ENCODE data around the gene BRSK2.
"Not testable (repeated sequence)": the region's sequence is repeated elsewhere in the genome, so short reads cannot be mapped to it uniquely, and the experiment has no call there.

BRSK2 gene

DNA sequence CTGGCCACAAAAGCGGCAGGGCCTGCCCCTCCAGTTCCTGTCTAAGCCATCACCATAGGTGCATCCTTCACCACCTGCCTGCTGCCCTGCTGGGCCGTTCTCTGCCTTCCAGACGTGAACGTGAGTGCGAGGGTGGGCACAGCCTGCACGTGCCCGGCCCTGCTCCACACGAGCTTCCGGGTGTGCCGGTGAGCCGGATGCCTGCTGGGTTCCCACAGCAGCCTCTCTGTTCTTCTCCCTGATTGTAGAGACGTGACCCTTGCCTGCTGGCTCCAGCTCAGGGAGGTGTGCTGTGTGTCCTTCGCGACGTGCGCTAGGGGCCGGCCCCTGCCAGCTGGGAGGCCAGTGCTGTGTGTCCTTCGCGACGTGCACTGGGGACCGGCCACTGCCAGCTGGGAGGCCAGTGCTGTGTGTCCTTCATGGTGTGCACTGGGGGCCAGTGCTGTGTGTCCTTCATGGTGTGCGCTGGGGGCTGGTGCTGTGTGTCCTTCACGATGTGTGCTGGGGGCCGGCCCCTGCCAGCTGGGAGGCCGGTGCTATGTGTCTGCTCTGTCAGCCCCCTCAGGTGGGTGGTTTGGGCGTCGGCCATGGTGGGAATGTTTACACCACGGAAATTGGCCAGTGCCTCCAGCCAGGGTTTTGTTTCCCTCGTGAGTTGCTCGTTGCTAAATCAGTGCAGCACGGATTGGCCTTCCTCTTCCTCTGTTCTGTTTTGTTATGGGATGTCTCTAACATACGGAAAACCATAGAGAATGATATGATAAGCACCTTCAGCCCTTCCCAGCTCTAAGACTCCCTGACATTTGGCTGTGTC, 35.4 kb upstream of the BRSK2 start:
- CTCF ChIA-PET, result no interaction called here
- POLR2A ChIA-PET, result no interaction called here
- TF ChIP-seq ZNF384 (IDR thresholded peaks at IDR 0.05), result no peak
- DNase-seq (ENCODE audit: extremely low spot score), result no peak

- DNase-seq (ENCODE audit: extremely low spot score), result no peak
- POLR2A ChIA-PET, result no interaction called here
- TF ChIP-seq BHLHE40 (IDR thresholded peaks at IDR 0.05; ENCODE audit: borderline replicate concordance), result no peak
- no peak for TF ChIP-seq FOXA1 (IDR thresholded peaks at IDR 0.05)
- no peak for TF ChIP-seq ZNF384 (IDR thresholded peaks at IDR 0.05)
- TF ChIP-seq SUZ12 (IDR thresholded peaks at IDR 0.05), result no peak
- no peak for TF ChIP-seq ELF4 (IDR thresholded peaks at IDR 0.05)
- no peak for TF ChIP-seq HDGF (IDR thresholded peaks at IDR 0.05; ENCODE audit: borderline replicate concordance)
- CTCF ChIA-PET, result no interaction called here
Measured at GRCh38 chr11:1356007-1356435, 33.7 kb upstream of the BRSK2 start.

GRCh38 chr11:1356478-1356960, 33.2 kb upstream of the BRSK2 start:
- DNase-seq (ENCODE audit: extremely low spot score), result no peak
- no peak for TF ChIP-seq L3MBTL2 (conservative IDR thresholded peaks at IDR 0.05)
- no peak for TF ChIP-seq FOXA1 (IDR thresholded peaks at IDR 0.05)
- TF ChIP-seq NFRKB (IDR thresholded peaks at IDR 0.05), result no peak
- no peak for TF ChIP-seq ZNF384 (IDR thresholded peaks at IDR 0.05)
- ChIA-PET CTCF (no interaction called here), POLR2A (no interaction called here)

DNA sequence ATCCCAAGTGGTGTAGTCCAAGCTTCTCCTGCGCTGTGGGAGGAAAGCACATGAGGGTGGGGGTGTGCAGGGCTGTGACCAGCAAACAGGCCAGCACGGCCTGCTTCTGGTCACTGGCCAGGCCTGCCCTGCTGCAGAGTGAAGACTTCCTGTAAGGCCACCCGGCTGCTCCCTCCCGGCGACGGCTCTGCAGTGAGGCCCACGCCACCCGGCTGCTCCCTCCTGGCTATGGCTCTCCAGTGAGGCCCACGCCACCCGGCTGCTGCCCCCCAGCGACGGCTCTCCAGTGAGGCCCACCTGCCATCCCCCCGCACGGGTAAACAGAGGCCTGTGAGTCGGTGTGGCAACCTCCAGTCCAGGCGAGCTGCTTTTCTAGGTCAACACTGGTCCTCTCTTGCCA, 31.4 kb upstream of the BRSK2 start:
- DNase-seq (ENCODE audit: extremely low spot score), result no peak
- TF ChIP-seq ELF4 (IDR thresholded peaks at IDR 0.05) (no peak), CTBP1 (IDR thresholded peaks at IDR 0.05; ENCODE audit: borderline replicate concordance) (no peak), TARDBP (IDR thresholded peaks at IDR 0.05) (no peak), NFRKB (IDR thresholded peaks at IDR 0.05) (no peak), LEF1 (IDR thresholded peaks at IDR 0.05; ENCODE audit: borderline replicate concordance) (no peak)
- ChIA-PET POLR2A (no interaction called here), CTCF (no interaction called here)

DNA sequence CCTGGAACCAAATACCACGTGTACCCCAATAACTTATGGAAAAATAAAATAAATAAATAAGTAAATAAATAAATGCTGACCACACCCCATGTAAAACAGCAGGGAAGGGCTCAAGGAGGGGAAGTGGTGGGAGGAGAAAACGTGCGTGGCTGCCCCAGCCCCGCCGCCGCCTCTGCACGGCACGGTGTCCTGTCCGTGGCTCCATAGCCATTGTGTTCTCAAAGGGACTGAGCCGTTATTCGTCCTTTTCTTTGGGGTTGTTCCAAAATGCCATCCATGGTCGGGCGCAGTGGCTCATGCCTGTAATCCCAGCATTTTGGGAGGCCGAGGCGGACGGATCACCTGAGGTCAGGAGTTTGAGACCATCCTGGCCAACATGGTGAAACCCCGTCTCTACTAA, 30.8 kb upstream of the BRSK2 start:
- CTCF ChIA-PET; POLR2A ChIA-PET; DNase-seq (ENCODE audit: extremely low spot score): not testable (repeated sequence)

GRCh38 chr11:1359556-1359955, 30.2 kb upstream of the BRSK2 start:
- POLR2A ChIA-PET, result no interaction called here
- CTCF ChIA-PET, result no interaction called here
- TF ChIP-seq SP1 (IDR thresholded peaks at IDR 0.05) (no peak), NFRKB (IDR thresholded peaks at IDR 0.05) (no peak), TARDBP (IDR thresholded peaks at IDR 0.05) (no peak), FOXK2 (IDR thresholded peaks at IDR 0.05) (no peak), ZNF384 (IDR thresholded peaks at IDR 0.05) (no peak), BHLHE40 (IDR thresholded peaks at IDR 0.05; ENCODE audit: borderline replicate concordance) (no peak), ELF4 (IDR thresholded peaks at IDR 0.05) (no peak), LEF1 (IDR thresholded peaks at IDR 0.05; ENCODE audit: borderline replicate concordance) (no peak), ARNT (IDR thresholded peaks at IDR 0.05) (no peak), HDGF (IDR thresholded peaks at IDR 0.05; ENCODE audit: borderline replicate concordance) (no peak), PKNOX1 (IDR thresholded peaks at IDR 0.05) (no peak), FOXM1 (IDR thresholded peaks at IDR 0.05; ENCODE audit: borderline replicate concordance) (no peak), CTBP1 (IDR thresholded peaks at IDR 0.05; ENCODE audit: borderline replicate concordance) (no peak), FOXA1 (IDR thresholded peaks at IDR 0.05) (no peak), L3MBTL2 (conservative IDR thresholded peaks at IDR 0.05) (no peak)
- no peak for DNase-seq (ENCODE audit: extremely low spot score)

DNA sequence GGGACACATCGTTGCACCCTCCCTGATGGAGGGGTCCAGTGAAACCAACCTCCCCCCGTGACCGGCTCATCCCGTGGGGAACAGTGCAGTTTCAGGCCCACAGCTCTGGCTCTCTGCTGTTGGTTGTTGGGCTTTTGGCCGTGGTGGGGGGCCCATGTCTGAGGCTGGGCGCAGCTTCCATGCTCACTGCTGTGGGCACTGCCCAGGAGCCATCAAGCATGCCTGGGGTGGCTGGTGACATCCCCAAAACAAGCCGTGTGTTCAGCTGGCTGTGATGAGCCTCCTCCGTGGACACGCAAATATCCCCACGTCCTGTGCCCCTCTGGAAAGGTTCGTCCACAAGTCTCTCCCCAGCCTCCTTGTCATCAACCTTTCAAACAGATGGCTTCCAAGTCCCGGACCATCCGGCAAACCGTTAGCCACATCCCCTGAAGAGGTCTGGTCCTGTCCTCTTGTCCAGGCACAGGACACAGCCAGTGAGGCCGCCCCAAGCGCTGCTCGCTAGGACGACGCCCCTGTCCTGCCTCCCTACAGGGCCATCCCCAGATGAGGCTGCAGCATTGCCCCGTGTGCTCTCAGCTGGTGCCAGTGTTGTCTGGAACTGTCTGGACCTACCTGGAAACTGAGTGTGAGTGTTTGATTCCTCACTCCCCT, 29.4 kb upstream of the BRSK2 start:
- ChIA-PET POLR2A (no interaction called here), CTCF (no interaction called here)
- TF ChIP-seq ARNT (IDR thresholded peaks at IDR 0.05) (no peak), NFRKB (IDR thresholded peaks at IDR 0.05) (no peak), FOXA1 (IDR thresholded peaks at IDR 0.05) (no peak), BHLHE40 (IDR thresholded peaks at IDR 0.05; ENCODE audit: borderline replicate concordance) (no peak), L3MBTL2 (conservative IDR thresholded peaks at IDR 0.05) (no peak), SP1 (IDR thresholded peaks at IDR 0.05) (no peak), ZNF384 (IDR thresholded peaks at IDR 0.05) (no peak), FOXM1 (IDR thresholded peaks at IDR 0.05; ENCODE audit: borderline replicate concordance) (no peak), CTBP1 (IDR thresholded peaks at IDR 0.05; ENCODE audit: borderline replicate concordance) (no peak), ELF4 (IDR thresholded peaks at IDR 0.05) (no peak), PKNOX1 (IDR thresholded peaks at IDR 0.05) (no peak), TARDBP (IDR thresholded peaks at IDR 0.05) (no peak), LEF1 (IDR thresholded peaks at IDR 0.05; ENCODE audit: borderline replicate concordance) (no peak)
- DNase-seq (ENCODE audit: extremely low spot score), result no peak
